ENCODE measurements around the gene C16orf78.
"Not testable (repeated sequence)": the region's sequence is repeated elsewhere in the genome, so short reads cannot be mapped to it uniquely, and the experiment has no call there.

Gene C16orf78

GRCh38 chr16:49354101-49354500 is 19.5 kb upstream of the C16orf78 start:
- no peak for TF ChIP-seq CTCF (IDR thresholded peaks at IDR 0.05; ENCODE audit: insufficient read depth, low read depth, low read length, missing control alignments)
- no peak overlapping the region for H3K4me3 ChIP-seq (ENCODE audit: low read depth, low read length)
- DNase-seq (ENCODE audit: low read depth): no peak

- no peak for DNase-seq (ENCODE audit: low read depth)
These were observed 18.6 kb upstream of the C16orf78 start for GRCh38 chr16:49354991-49355390.

GRCh38 chr16:49355933-49356665 is 17.5 kb upstream of the C16orf78 start:
- DNase-seq (ENCODE audit: low read depth): no peak
- H3K4me3 ChIP-seq (ENCODE audit: low read depth, low read length): no peak overlapping the region
- TF ChIP-seq CTCF (IDR thresholded peaks at IDR 0.05; ENCODE audit: insufficient read depth, low read depth, low read length, missing control alignments): no peak

More at GRCh38 chr16:49354991-49355390, 18.6 kb upstream of the C16orf78 start:
- no peak for TF ChIP-seq CTCF (IDR thresholded peaks at IDR 0.05; ENCODE audit: insufficient read depth, low read depth, low read length, missing control alignments)
- no peak overlapping the region for H3K4me3 ChIP-seq (ENCODE audit: low read depth, low read length)

GRCh38 chr16:49356728-49357488 is 16.7 kb upstream of the C16orf78 start:
- H3K4me3 ChIP-seq (ENCODE audit: low read depth, low read length): no peak overlapping the region
- no peak for TF ChIP-seq CTCF (IDR thresholded peaks at IDR 0.05; ENCODE audit: insufficient read depth, low read depth, low read length, missing control alignments)
- no peak for DNase-seq (ENCODE audit: low read depth)

- no peak overlapping the region for H3K4me3 ChIP-seq (ENCODE audit: low read depth, low read length)
- no peak for TF ChIP-seq CTCF (IDR thresholded peaks at IDR 0.05; ENCODE audit: insufficient read depth, low read depth, low read length, missing control alignments)
- DNase-seq (ENCODE audit: low read depth): no peak
These were observed 14.0 kb upstream of the C16orf78 start for GRCh38 chr16:49359591-49359990.

- not testable (repeated sequence) for DNase-seq (ENCODE audit: low read depth); H3K4me3 ChIP-seq (ENCODE audit: low read depth, low read length)
These were observed 11.9 kb upstream of the C16orf78 start for GRCh38 chr16:49361731-49362130.

- TF ChIP-seq CTCF (IDR thresholded peaks at IDR 0.05; ENCODE audit: insufficient read depth, low read depth, low read length, missing control alignments): no peak
- H3K4me3 ChIP-seq (ENCODE audit: low read depth, low read length): no peak overlapping the region
- no peak for DNase-seq (ENCODE audit: low read depth)
These were observed 11.4 kb upstream of the C16orf78 start for GRCh38 chr16:49362230-49362629.
